K562 (cell line): ENCODE data around the gene FOLR2. TPM values are rescaled to one million over a fixed set of nuclear protein-coding genes. Genes with fewer than 3 reads are reported as not detected.

ENCODE experiments used
- BMI1 ChIP-seq: fragments of 150-350 bp; IDR thresholded peaks from 2 replicates; pipeline ENCODE4 v1.6.1; 2014; ENCODE audit warnings: low read length
- CBX8 ChIP-seq: fragments of 200-600 bp; sonication (generic); IDR thresholded peaks from 2 replicates; pipeline ENCODE4 v1.6.1; 2012; ENCODE audit warnings: borderline replicate concordance, mixed run types, low read depth, mild to moderate bottlenecking, moderate library complexity, mixed read lengths, low read length, control low read depth, inconsistent platforms; ENCODE audit not compliant: poor library complexity, severe bottlenecking; ENCODE audit errors: extremely low read depth
- CGGBP1 ChIP-seq: fragments of 250-450 bp; sonication (Bioruptor Pico); IDR thresholded peaks from 2 replicates; pipeline ENCODE4 v1.9.0; 2021; ENCODE audit warnings: mild to moderate bottlenecking
- FOXO4 ChIP-seq: fragments of 450-650 bp; formaldehyde crosslinking; IDR thresholded peaks from 2 replicates; pipeline ENCODE4 v1.4.0; 2020; ENCODE audit warnings: mild to moderate bottlenecking, moderate library complexity
- HIVEP1 ChIP-seq: fragments of 250-450 bp; sonication (Bioruptor Pico); IDR thresholded peaks from 2 replicates; pipeline ENCODE4 v1.4.0; 2020; ENCODE audit warnings: mild to moderate bottlenecking
- HNRNPUL1 ChIP-seq: fragments of 200-400 bp; formaldehyde crosslinking; IDR thresholded peaks from 2 replicates; pipeline ENCODE4 v1.6.1; 2017; ENCODE audit warnings: low read length
- LARP7 ChIP-seq: fragments of 450-650 bp; IDR thresholded peaks from 2 replicates; pipeline ENCODE4 v1.6.1; 2016
- RERE ChIP-seq: sonication (generic); formaldehyde crosslinking; IDR thresholded peaks from 2 replicates; pipeline ENCODE4 v1.8.0; 2023; ENCODE audit warnings: missing genetic modification reagents, mild to moderate bottlenecking, borderline replicate concordance
- SAFB ChIP-seq: fragments of 200-400 bp; formaldehyde crosslinking; IDR thresholded peaks from 2 replicates; pipeline ENCODE4 v1.6.1; 2017; ENCODE audit warnings: low read depth, low read length, borderline replicate concordance
- SAP30 ChIP-seq: fragments of 200-600 bp; sonication (generic); IDR thresholded peaks from 2 replicates; pipeline ENCODE4 v1.6.1; 2012; ENCODE audit warnings: borderline replicate concordance, low read depth, mild to moderate bottlenecking, moderate library complexity, low read length, control low read depth, inconsistent platforms; ENCODE audit not compliant: insufficient read depth, poor library complexity, severe bottlenecking
- SFPQ ChIP-seq: fragments of 200-400 bp; formaldehyde crosslinking; IDR thresholded peaks from 2 replicates; pipeline ENCODE4 v1.6.1; 2017; ENCODE audit warnings: mild to moderate bottlenecking, low read depth, low read length, moderate library complexity
- TCF7 ChIP-seq: sonication (generic); IDR thresholded peaks from 2 replicates; pipeline ENCODE4 v1.6.1; 2016; ENCODE audit warnings: antibody characterized with exemption, borderline replicate concordance
- ZNF239 ChIP-seq: fragments of 250-450 bp; sonication (Bioruptor Pico); IDR thresholded peaks from 2 replicates; pipeline ENCODE4 v1.4.0; 2020; ENCODE audit warnings: mild to moderate bottlenecking
- ZNF3 ChIP-seq: fragments of 250-450 bp; sonication (Bioruptor Pico); IDR thresholded peaks from 2 replicates; pipeline ENCODE4 v1.5.0; 2021; ENCODE audit warnings: mild to moderate bottlenecking, moderate library complexity
- ZNF395 ChIP-seq: fragments of 200-800 bp; sonication (Bioruptor generic); IDR thresholded peaks from 2 replicates; pipeline ENCODE4 v1.6.1; 2017; ENCODE audit warnings: missing genetic modification characterization, missing compliant biosample characterization
- ZNF57 ChIP-seq: fragments of 450-650 bp; formaldehyde crosslinking; IDR thresholded peaks from 2 replicates; pipeline ENCODE4 v1.4.0; 2020; ENCODE audit warnings: mild to moderate bottlenecking, moderate library complexity
- ZNF780A ChIP-seq: fragments of 250-450 bp; sonication (Bioruptor Pico); IDR thresholded peaks from 2 replicates; pipeline ENCODE4 v1.5.0; 2021; ENCODE audit warnings: mild to moderate bottlenecking
- polyA plus RNA-seq, 8 experiments: library from polyadenylated mRNA; depleted of rRNA in 4 of 8; stranded (reverse) in 5 of 8; unstranded in 3 of 8; fragments of >200 nt; fragmentation: Nextera tagmentation in 2 of 8; fragmentation: Illumina TruSeq in 1 of 8; extraction: Ambion mirVana in 2 of 8; extraction: Trizol in 1 of 8; gene quantifications; 2 replicates each; pipeline versions ENCODE4 v1.2.1 to v1.2.3, GENCODE V29; 2011 to 2014; ENCODE audit warnings: inconsistent platforms in 1 of 8, missing spikeins in 1 of 8
- total RNA-seq, 7 experiments: library from RNA; depleted of rRNA in 6 of 7; stranded (reverse); fragments of >200 nt in 6 of 7; fragmentation: Illumina TruSeq in 2 of 7; extraction: Trizol in 2 of 7; gene quantifications; 2 replicates each; pipeline versions ENCODE4 v1.2.1 to v1.2.3, GENCODE V29; 2011 to 2021; ENCODE audit warnings: low replicate concordance in 1 of 7

Gene FOLR2
- total and polyA plus RNA-seq, 9 of the 15 experiments (the other 6 are each of a cell fraction or from before 2014, with no cell fraction given), result 0.27 TPM; not detected in 8

GRCh38 chr11:72222907-72223614 is 6.5 kb downstream of the FOLR2 start (continued):
- no peak for TF ChIP-seq TCF7
- no peak for TF ChIP-seq FOXO4
- no peak for TF ChIP-seq RERE (CRISPR knock-in tag)
- TF ChIP-seq HIVEP1 (CRISPR knock-in tag), result no peak
- no peak for TF ChIP-seq CBX8
- TF ChIP-seq HNRNPUL1, result no peak
- TF ChIP-seq BMI1, result no peak
- TF ChIP-seq SAP30, result peak; percentile 22
- TF ChIP-seq CGGBP1 (CRISPR knock-in tag), result no peak
- TF ChIP-seq SFPQ, result no peak
- no peak for TF ChIP-seq SAFB
- no peak for TF ChIP-seq LARP7
- TF ChIP-seq ZNF780A (CRISPR knock-in tag), result no peak
- no peak for TF ChIP-seq ZNF395 (CRISPR knock-in tag)
- TF ChIP-seq ZNF57 (CRISPR knock-in tag), result no peak
- TF ChIP-seq ZNF239, result no peak
- no peak for TF ChIP-seq ZNF3 (CRISPR knock-in tag)
